K562 (cell line): ENCODE data around the gene PTCH1. TPM values are rescaled to one million over a fixed set of nuclear protein-coding genes. Genes with fewer than 3 reads are reported as not detected.

Source experiments
- CBFA2T3 ChIP-seq: fragments of 450-650 bp; IDR thresholded peaks from 2 replicates; pipeline ENCODE4 v1.6.1; 2017
- HCFC1 ChIP-seq: IDR thresholded peaks from 2 replicates; pipeline ENCODE4 v1.6.1; 2012; ENCODE audit warnings: low read depth, low read length, improper control_type of control experiment
- KDM1A ChIP-seq, 2 experiments: fragments of 450-650 bp; IDR thresholded peaks; 2 replicates each; pipeline ENCODE4 v1.6.1; 2016; ENCODE audit warnings: mild to moderate bottlenecking in 2 of 2
- MBD1 ChIP-seq: fragments of 250-450 bp; sonication (Bioruptor Pico); IDR thresholded peaks from 2 replicates; pipeline ENCODE4 v1.8.0; 2022; ENCODE audit warnings: inconsistent platforms
- PHTF2 ChIP-seq: fragments of 250-450 bp; sonication (Bioruptor Pico); IDR thresholded peaks from 2 replicates; pipeline ENCODE4 v1.5.0; 2021; ENCODE audit warnings: mild to moderate bottlenecking
- PREB ChIP-seq: sonication (generic); formaldehyde crosslinking; IDR thresholded peaks from 2 replicates; pipeline ENCODE4 v1.8.1; 2023; ENCODE audit warnings: mild to moderate bottlenecking, missing genetic modification reagents
- RBM25 ChIP-seq: fragments of 200-400 bp; formaldehyde crosslinking; IDR thresholded peaks from 2 replicates; pipeline ENCODE4 v1.6.1; 2018; ENCODE audit warnings: low read length, low read depth, moderate library complexity; ENCODE audit not compliant: severe bottlenecking
- RERE ChIP-seq: sonication (generic); formaldehyde crosslinking; IDR thresholded peaks from 2 replicates; pipeline ENCODE4 v1.8.0; 2023; ENCODE audit warnings: missing genetic modification reagents, mild to moderate bottlenecking, borderline replicate concordance
- RFX1 ChIP-seq: fragments of 450-650 bp; IDR thresholded peaks from 2 replicates; pipeline ENCODE4 v1.6.1; 2016; ENCODE audit warnings: mild to moderate bottlenecking, moderate library complexity
- UBTF ChIP-seq, 2 experiments: IDR thresholded peaks; 2 replicates each; pipeline ENCODE4 v1.6.1; 2012; ENCODE audit warnings: improper control_type of control experiment in 2 of 2, low read depth in 2 of 2, low read length in 2 of 2, borderline replicate concordance in 1 of 2
- ZNF395 ChIP-seq: fragments of 200-800 bp; sonication (Bioruptor generic); IDR thresholded peaks from 2 replicates; pipeline ENCODE4 v1.6.1; 2017; ENCODE audit warnings: missing genetic modification characterization, missing compliant biosample characterization
- ZNF696 ChIP-seq: fragments of 250-450 bp; sonication (Bioruptor Pico); conservative IDR thresholded peaks from 2 replicates; pipeline ENCODE4 v1.4.0; 2020; ENCODE audit warnings: mild to moderate bottlenecking, moderate library complexity
- polyA plus RNA-seq, 8 experiments: library from polyadenylated mRNA; depleted of rRNA in 4 of 8; stranded (reverse) in 5 of 8; unstranded in 3 of 8; fragments of >200 nt; fragmentation: Nextera tagmentation in 2 of 8; fragmentation: Illumina TruSeq in 1 of 8; extraction: Ambion mirVana in 2 of 8; extraction: Trizol in 1 of 8; gene quantifications; 2 replicates each; pipeline versions ENCODE4 v1.2.1 to v1.2.3, GENCODE V29; 2011 to 2014; ENCODE audit warnings: inconsistent platforms in 1 of 8, missing spikeins in 1 of 8
- total RNA-seq, 7 experiments: library from RNA; depleted of rRNA in 6 of 7; stranded (reverse); fragments of >200 nt in 6 of 7; fragmentation: Illumina TruSeq in 2 of 7; extraction: Trizol in 2 of 7; gene quantifications; 2 replicates each; pipeline versions ENCODE4 v1.2.1 to v1.2.3, GENCODE V29; 2011 to 2021; ENCODE audit warnings: low replicate concordance in 1 of 7

The PTCH1 gene
- total and polyA plus RNA-seq, 9 of the 15 experiments (the other 6 are each of a cell fraction or from before 2014, with no cell fraction given): 0.70 to 9.9 (median 3.8) TPM

GRCh38 chr9:95411054-95411892, 105.5 kb downstream of the PTCH1 start (continued):
- TF ChIP-seq PREB (CRISPR knock-in tag) (no peak), PHTF2 (CRISPR knock-in tag) (no peak), MBD1 (no peak), UBTF (IDR thresholded peaks at IDR 0.05; ENCODE audit: borderline replicate concordance in 1 of 2, low read depth in 2 of 2, low read length in 2 of 2) (no peak), RBM25 (no peak), KDM1A (IDR thresholded peaks at IDR 0.05) (peak; percentile 62 to 70; a peak in 3 of 4 replicates), RFX1 (no peak), ZNF395 (no peak), RERE (CRISPR knock-in tag) (no peak), ZNF696 (CRISPR knock-in tag) (no peak), CBFA2T3 (peak; percentile 90), HCFC1 (no peak)
